IMR-90 (cell line): ENCODE results near the gene B3GAT1. TPM values are rescaled to one million over a fixed set of nuclear protein-coding genes. Genes with fewer than 3 reads are reported as not detected.

Experiments
- ATAC-seq: fragments of 200-7000 bp; cut with Tn5 transposase; 2 replicates; pipeline ENCODE4 v1.9.1; 2020; ENCODE audit warnings: low read depth, mild to moderate bottlenecking, moderate library complexity
- BruUV-seq: library from RNA; stranded (reverse); fragments of 400-500 nt; replicated peaks from 2 replicates; lab custom pipeline; 2021; lab: Mats Ljungman, UMichigan
- CTCF ChIA-PET: fragments of 300-600 bp; formaldehyde crosslinking; extraction: SDS; loops from one replicate; lab custom pipeline; 2021; ENCODE audit warnings: antibody characterized with exemption; lab: Yijun Ruan, JAX
- POLR2A ChIA-PET: fragments of 300-600 bp; sonication (Branson Sonifier 250); formaldehyde crosslinking; loops from one replicate; lab custom pipeline; 2022; ENCODE audit warnings: antibody characterized with exemption; ENCODE audit not compliant: unreplicated experiment; lab: Charles Lee
- DNase-seq: peaks from one replicate; pipeline ENCODE4 v3.0.0; 2013
- H2AFZ ChIP-seq: replicated peaks from 2 replicates; pipeline ENCODE3; 2013; ENCODE audit warnings: low read length, mild to moderate bottlenecking; ENCODE audit not compliant: poor library complexity
- H2AK5ac ChIP-seq: 2 replicates; pipeline ENCODE4 v1.6.1; 2013; ENCODE audit warnings: low read depth, low read length, inconsistent platforms
- H2AK9ac ChIP-seq: replicated peaks from 2 replicates; pipeline ENCODE3; 2013; ENCODE audit warnings: mild to moderate bottlenecking, low read depth, low read length, moderate library complexity; ENCODE audit not compliant: poor library complexity
- H2BK120ac ChIP-seq: 2 replicates; pipeline ENCODE4 v1.6.1; 2013; ENCODE audit warnings: low read depth, low read length, inconsistent platforms
- H2BK15ac ChIP-seq: 3 replicates; pipeline ENCODE4 v1.6.1; 2013; ENCODE audit warnings: low read depth, low read length, inconsistent platforms
- H2BK20ac ChIP-seq: 2 replicates; pipeline ENCODE4 v1.6.1; 2013; ENCODE audit warnings: low read depth, mild to moderate bottlenecking, inconsistent platforms, low read length, moderate library complexity
- H2BK5ac ChIP-seq: 2 replicates; pipeline ENCODE4 v1.6.1; 2013; ENCODE audit warnings: mild to moderate bottlenecking, low read depth, low read length, inconsistent platforms; ENCODE audit not compliant: poor library complexity, severe bottlenecking
- H3K14ac ChIP-seq: replicated peaks from 2 replicates; pipeline ENCODE4 v1.6.1; 2013; ENCODE audit warnings: low read depth, low read length, inconsistent platforms
- H3K18ac ChIP-seq: 2 replicates; pipeline ENCODE4 v1.6.1; 2013; ENCODE audit warnings: low read depth, low read length, control low read depth
- H3K23ac ChIP-seq: 2 replicates; pipeline ENCODE4 v1.6.1; 2013; ENCODE audit warnings: low read depth, low read length, inconsistent platforms
- H3K27ac ChIP-seq: 2 replicates; pipeline ENCODE4 v1.5.1; 2013; ENCODE audit warnings: mild to moderate bottlenecking, control low read depth, low read length; ENCODE audit not compliant: insufficient read depth
- H3K27me3 ChIP-seq: 2 replicates; pipeline ENCODE4 v1.6.1; 2013; ENCODE audit warnings: low read length; ENCODE audit not compliant: control insufficient read depth, insufficient read depth
- H3K36me3 ChIP-seq: 2 replicates; pipeline ENCODE4 v1.6.1; 2013; ENCODE audit warnings: low read length, mixed read lengths; ENCODE audit not compliant: control insufficient read depth, insufficient read depth
- H3K4ac ChIP-seq: 2 replicates; pipeline ENCODE4 v1.6.1; 2013; ENCODE audit warnings: low read depth, low read length, inconsistent platforms
- H3K4me1 ChIP-seq: 2 replicates; pipeline ENCODE4 v1.6.1; 2013; ENCODE audit warnings: low read length, mixed read lengths; ENCODE audit not compliant: control insufficient read depth, insufficient read depth
- H3K4me2 ChIP-seq: 2 replicates; pipeline ENCODE4 v1.6.1; 2013; ENCODE audit warnings: low read depth, mild to moderate bottlenecking, control low read depth, low read length, moderate library complexity
- H3K4me3 ChIP-seq: 2 replicates; pipeline ENCODE4 v1.5.1; 2013; ENCODE audit warnings: low read depth, mild to moderate bottlenecking, control low read depth, low read length, moderate library complexity; ENCODE audit not compliant: insufficient read depth
- H3K56ac ChIP-seq: 2 replicates; pipeline ENCODE4 v1.6.1; 2013; ENCODE audit warnings: low read length, inconsistent platforms; ENCODE audit not compliant: insufficient read depth; ENCODE audit errors: extremely low read depth
- H3K79me1 ChIP-seq, 2 experiments: 2 replicates each; pipeline ENCODE4 v1.6.1; 2013; ENCODE audit warnings: low read length in 2 of 2, inconsistent platforms in 1 of 2, low read depth in 1 of 2
- H3K9ac ChIP-seq: 2 replicates; pipeline ENCODE4 v1.6.1; 2013; ENCODE audit warnings: low read depth, low read length, control low read depth
- H3K9me1 ChIP-seq: 2 replicates; pipeline ENCODE4 v1.6.1; 2013; ENCODE audit warnings: low read length, inconsistent platforms; ENCODE audit not compliant: insufficient read depth
- H3K9me3 ChIP-seq: 2 replicates; pipeline ENCODE4 v1.6.1; 2013; ENCODE audit warnings: low read length; ENCODE audit not compliant: control insufficient read depth, insufficient read depth
- H4K20me1 ChIP-seq: 2 replicates; pipeline ENCODE4 v1.6.1; 2013; ENCODE audit warnings: low read length, inconsistent platforms; ENCODE audit not compliant: insufficient read depth
- H4K5ac ChIP-seq: 2 replicates; pipeline ENCODE4 v1.6.1; 2013; ENCODE audit warnings: mild to moderate bottlenecking, low read depth, low read length, control low read depth
- H4K8ac ChIP-seq, 2 experiments: 2 replicates each; pipeline ENCODE4 v1.6.1; 2013; ENCODE audit warnings: low read depth in 2 of 2, low read length in 2 of 2, control low read depth in 1 of 2, inconsistent platforms in 1 of 2
- H4K91ac ChIP-seq: 2 replicates; pipeline ENCODE4 v1.6.1; 2013; ENCODE audit warnings: low read depth, low read length, inconsistent platforms; ENCODE audit not compliant: insufficient read depth
- BHLHE40 ChIP-seq: fragments of 150-350 bp; IDR thresholded peaks from 2 replicates; pipeline ENCODE4 v1.6.1; 2016; ENCODE audit warnings: mild to moderate bottlenecking, low read depth, low read length
- CEBPB ChIP-seq: IDR thresholded peaks from 2 replicates; pipeline ENCODE4 v1.6.1; 2012; ENCODE audit warnings: low read depth, low read length, improper control_type of control experiment
- NFE2L2 ChIP-seq: fragments of 150-350 bp; IDR thresholded peaks from 2 replicates; pipeline ENCODE4 v1.6.1; 2016; ENCODE audit warnings: low read depth, mild to moderate bottlenecking, low read length
- RAD21 ChIP-seq: IDR thresholded peaks from 2 replicates; pipeline ENCODE4 v1.6.1; 2012; ENCODE audit warnings: low read length, improper control_type of control experiment
- RFX5 ChIP-seq: IDR thresholded peaks from 2 replicates; pipeline ENCODE4 v1.8.0; 2012; ENCODE audit warnings: low read depth, mild to moderate bottlenecking, low read length, moderate library complexity
- SMC3 ChIP-seq: fragments of 150-350 bp; IDR thresholded peaks from 2 replicates; pipeline ENCODE4 v1.6.1; 2016; ENCODE audit warnings: low read depth, mild to moderate bottlenecking, antibody characterized with exemption, low read length, moderate library complexity
- WGBS, 2 experiments: methylation state at CpG; one replicate each; pipeline versions ENCODE4 v1.1.5 to v1.1.7; 2013; ENCODE audit warnings: missing lambda C conversion rate in 2 of 2; ENCODE audit not compliant: insufficient read length in 1 of 2; ENCODE audit errors: extremely low coverage in 2 of 2; 5-methylcytosine and 5-hydroxymethylcytosine counted together
- dilution Hi-C: fragments of 300-500 bp; cut with HindIII; formaldehyde crosslinking; loops from one replicate; pipeline ENCODE4 v1.14.3; 2018; ENCODE audit warnings: low sequenced_read_pairs; ENCODE audit not compliant: unreplicated experiment
- in situ Hi-C: fragments of 300-500 bp; cut with MboI; formaldehyde crosslinking; loops from 3 replicates; pipeline ENCODE4 v1.14.3; 2019; ENCODE audit warnings: low sequenced_read_pairs, inconsistent platforms, mixed read lengths
- intact Hi-C: fragments of 100-400 bp; cut with micrococcal nuclease; formaldehyde crosslinking; loops from 2 replicates; pipeline ENCODE4 v1.10.0; 2022
- polyA plus RNA-seq, 3 experiments: library from polyadenylated mRNA; depleted of rRNA; stranded (reverse); fragments of >200 nt; gene quantifications; 2 replicates each; pipeline ENCODE4 v1.2.3, GENCODE V29; 2012; ENCODE audit warnings: low replicate concordance in 1 of 3
- total RNA-seq: library from RNA; depleted of rRNA; stranded (reverse); fragments of >200 nt; gene quantifications from 2 replicates; pipeline ENCODE4 v1.2.3, GENCODE V29; 2012
- TF ChIP-seq, protein P1 (sequence below): fragments of 150-350 bp; IDR thresholded peaks from 2 replicates; pipeline ENCODE4 v1.6.1; 2016; ENCODE audit warnings: low read depth, mild to moderate bottlenecking, low read length, moderate library complexity, borderline replicate concordance

Gene B3GAT1
- total and polyA plus RNA-seq, 2 of the 4 experiments (the other 2 are of a cell fraction): not detected

DNA sequence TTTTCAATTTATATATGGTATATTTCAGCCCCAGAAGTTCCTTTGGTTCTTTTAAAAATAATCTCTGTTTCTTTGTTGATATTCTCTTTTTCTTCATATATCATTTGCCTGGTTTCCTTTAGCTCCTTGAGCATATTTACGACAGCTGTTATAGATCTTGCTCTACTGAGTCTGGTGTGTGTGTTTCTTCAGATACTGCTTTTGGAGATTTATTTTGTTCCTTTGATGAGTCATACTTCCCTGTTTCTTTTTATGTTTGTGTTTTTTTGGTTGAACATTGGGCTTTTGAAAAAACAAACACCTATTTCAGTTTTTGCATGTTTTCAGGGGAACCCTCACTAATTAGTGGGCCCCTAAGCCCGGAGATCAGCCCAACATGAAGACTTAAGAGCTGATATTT, 56.9 kb downstream of the B3GAT1 start:
- Histone ChIP-seq H3K79me1 (no peaks in the 10 kb centered on the region), H3K14ac (no peak overlapping the region), H2BK5ac (no peak overlapping the region), H3K18ac (no peak overlapping the region), H3K4ac (no peak overlapping the region), H2BK15ac (no peak overlapping the region), H4K5ac (no peak overlapping the region), H3K23ac (no peak overlapping the region), H3K27me3 (no peaks in the 10 kb centered on the region), H3K9me3 (peaks cover 7% of the 10 kb centered on the region; the same call in 1 of the 2 replicates), H2BK120ac (no peak overlapping the region), H3K56ac (no peak overlapping the region), H3K9me1 (no peaks in the 10 kb centered on the region), H3K9ac (no peak overlapping the region), H3K27ac (no peak overlapping the region), H2AFZ (no peak overlapping the region), H3K4me2 (no peak overlapping the region), H2AK5ac (no peak overlapping the region), H2AK9ac (no peak overlapping the region), H3K4me3 (no peak overlapping the region), H4K8ac (no peak overlapping the region), H3K36me3 (no peaks in the 10 kb centered on the region), H3K4me1 (no peaks in the 10 kb centered on the region), H4K91ac (no peak overlapping the region), H4K20me1 (no peaks in the 10 kb centered on the region), H2BK20ac (no peak overlapping the region)
- intact Hi-C loops (no loop called here), in situ Hi-C loops (no loop called here), dilution Hi-C loops (no loop called here)
- POLR2A ChIA-PET: no interaction called here
- TF ChIP-seq SMC3 (no peak), BHLHE40 (no peak), NFE2L2 (no peak), RFX5 (no peak), CEBPB (no peak), RAD21 (no peak)
- TF ChIP-seq, protein P1, sequence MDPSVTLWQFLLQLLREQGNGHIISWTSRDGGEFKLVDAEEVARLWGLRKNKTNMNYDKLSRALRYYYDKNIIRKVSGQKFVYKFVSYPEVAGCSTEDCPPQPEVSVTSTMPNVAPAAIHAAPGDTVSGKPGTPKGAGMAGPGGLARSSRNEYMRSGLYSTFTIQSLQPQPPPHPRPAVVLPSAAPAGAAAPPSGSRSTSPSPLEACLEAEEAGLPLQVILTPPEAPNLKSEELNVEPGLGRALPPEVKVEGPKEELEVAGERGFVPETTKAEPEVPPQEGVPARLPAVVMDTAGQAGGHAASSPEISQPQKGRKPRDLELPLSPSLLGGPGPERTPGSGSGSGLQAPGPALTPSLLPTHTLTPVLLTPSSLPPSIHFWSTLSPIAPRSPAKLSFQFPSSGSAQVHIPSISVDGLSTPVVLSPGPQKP: no peak
- ATAC-seq: no peak
- CTCF ChIA-PET: no interaction called here
- BruUV-seq: no TSS peak
- DNase-seq: no peak
- WGBS, 2 experiments: no CpG with 5 or more reads among the region's 2 CpGs
